Measurements from ENCODE around the gene ZNF521.

Gene ZNF521

DNA sequence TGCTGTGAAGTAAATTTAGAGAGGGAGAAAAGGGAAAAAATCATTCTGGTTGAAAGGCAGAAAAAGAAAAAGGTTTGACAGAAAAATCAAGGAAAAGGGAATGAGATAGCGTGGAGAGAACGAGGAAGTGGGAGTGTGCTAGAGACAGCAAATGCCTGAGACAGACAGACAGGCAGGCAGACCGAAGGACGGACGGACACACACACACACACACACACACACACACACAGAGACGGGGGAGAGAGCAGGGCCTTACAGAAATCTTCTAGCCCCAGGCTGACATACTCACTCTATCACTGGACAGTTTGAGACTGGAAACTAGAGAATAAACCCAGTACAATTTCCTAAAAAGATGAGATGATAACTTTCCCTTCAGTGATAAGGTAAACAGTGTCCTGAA, 238.4 kb downstream of the ZNF521 start:
- DNase-seq, result no peak

DNA sequence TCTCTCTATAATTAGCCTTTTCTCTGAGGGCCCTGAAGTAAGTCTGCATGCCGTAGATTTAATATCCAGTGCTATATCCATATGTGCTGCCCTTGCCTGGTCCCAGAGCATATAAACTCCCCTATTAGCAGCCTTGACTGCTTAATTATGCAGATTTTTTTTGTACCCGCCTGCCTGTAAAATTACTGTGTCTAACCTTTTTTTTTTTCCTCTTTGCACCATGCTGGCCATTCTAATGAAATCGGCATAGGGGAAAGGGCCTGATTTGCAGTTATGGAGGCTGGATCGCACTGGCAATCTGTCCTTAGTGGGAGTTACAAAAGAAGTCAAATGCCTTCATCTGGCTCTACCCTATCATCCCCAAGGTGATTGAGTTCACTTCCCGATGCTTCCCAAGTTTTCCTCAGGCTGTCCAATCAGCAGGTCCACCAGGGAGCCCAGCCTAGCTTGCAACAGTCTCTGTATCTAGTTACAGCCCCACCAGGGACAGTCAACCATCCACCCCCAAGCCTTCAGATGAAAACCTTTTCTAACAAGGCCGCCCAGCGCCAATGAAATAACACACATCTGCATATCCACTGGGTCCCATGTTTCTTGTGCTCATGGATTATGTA, 239.0 kb downstream of the ZNF521 start:
- DNase-seq, result no peak

DNA sequence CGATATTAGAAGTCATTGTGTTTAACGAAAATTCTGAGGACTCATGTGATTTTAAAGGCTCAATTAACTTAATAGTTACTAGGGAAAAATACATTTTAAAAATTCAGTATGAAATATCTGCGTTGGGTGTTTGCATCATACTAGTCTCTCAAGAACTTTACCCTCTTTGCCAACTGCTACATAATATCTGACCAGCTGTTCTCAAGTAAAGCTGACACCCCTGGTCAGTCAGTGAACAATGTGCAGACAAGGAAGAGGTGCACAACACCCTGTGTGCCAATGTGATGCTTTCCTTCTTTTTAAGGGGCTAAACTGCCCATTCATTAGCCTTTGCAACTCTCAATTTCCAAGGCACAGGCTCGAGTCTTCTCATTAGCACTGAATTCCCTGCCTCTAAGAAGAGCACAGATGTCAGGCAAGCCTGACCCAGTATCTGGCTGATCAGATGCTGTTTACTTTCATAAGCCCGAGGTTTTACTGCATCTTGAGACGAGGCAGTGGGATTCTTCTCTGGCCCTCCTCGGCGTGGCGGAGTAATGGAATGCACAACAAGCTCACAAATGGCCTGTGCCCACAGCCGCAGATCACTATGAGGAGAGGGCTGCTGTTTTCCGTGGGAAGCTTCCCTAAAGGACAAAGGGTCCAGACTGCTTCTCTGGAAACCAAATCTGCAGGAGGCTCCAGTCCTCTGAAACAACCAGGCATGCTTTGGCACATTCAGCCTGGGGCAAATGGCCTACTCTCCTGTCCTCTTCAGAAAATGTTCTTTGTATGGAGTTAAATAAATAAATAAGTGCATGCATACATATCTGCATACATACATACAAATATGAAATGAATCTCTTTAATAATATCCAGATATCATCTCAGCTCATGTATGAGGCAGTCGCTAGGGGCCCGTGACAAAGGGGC, 240.3 kb downstream of the ZNF521 start:
- no peak for DNase-seq

GRCh38 chr18:25109484-25109883, 242.5 kb downstream of the ZNF521 start:
- no peak for DNase-seq

- DNase-seq, result peak; percentile 22
Observed at GRCh38 chr18:25103468-25104155, 248.4 kb downstream of the ZNF521 start.

- DNase-seq, result no peak
Observed at GRCh38 chr18:25102662-25103061, 249.3 kb downstream of the ZNF521 start.

- DNase-seq, result no peak
Observed at GRCh38 chr18:25100418-25100817, 251.5 kb downstream of the ZNF521 start.

DNA sequence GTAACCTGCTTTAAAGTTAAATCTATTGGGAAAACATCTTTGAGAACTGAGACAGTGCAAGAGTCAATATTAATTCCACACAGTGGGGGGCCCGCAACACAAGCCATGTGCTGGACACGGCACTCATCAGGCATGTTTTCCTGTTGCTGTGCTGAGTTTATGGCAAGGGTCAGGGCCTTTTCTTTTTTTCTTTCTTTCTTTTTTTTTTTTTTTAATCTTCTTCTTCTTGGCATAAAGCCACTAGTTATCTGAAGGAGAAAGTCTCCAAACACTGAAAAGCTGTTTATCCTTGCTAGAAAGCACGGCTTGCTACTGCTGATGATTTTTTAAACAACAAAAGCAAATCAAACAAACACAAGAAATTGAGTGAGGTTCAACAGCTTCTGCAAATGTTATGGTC, 252.1 kb downstream of the ZNF521 start:
- peak; percentile 35 for DNase-seq

DNA sequence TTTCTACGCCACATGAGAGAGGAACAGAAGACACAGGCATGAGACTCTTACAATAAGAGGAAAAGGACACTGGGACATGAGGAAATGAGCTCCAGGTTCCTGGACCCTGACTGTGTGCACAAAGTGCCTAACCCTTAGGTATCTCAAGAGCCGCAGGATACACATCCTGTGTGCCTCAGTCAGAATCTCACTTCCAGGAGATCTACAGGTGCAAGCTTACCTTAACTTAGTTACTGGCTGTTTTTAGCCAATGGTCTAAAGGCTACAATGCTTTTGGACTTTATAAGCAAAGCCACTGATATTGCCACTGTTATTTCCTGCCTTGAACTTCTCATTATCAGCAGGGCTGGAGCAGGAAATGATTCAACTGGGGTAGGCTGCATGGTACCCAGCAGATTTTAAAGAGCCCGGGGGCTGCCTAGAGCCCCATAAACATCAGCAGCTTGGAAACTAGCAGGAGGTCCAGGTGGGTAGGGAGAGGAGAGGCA, 254.4 kb downstream of the ZNF521 start:
- no peak for DNase-seq

- no peak for DNase-seq
Observed at GRCh38 chr18:25097057-25097456, 254.9 kb downstream of the ZNF521 start.

DNA sequence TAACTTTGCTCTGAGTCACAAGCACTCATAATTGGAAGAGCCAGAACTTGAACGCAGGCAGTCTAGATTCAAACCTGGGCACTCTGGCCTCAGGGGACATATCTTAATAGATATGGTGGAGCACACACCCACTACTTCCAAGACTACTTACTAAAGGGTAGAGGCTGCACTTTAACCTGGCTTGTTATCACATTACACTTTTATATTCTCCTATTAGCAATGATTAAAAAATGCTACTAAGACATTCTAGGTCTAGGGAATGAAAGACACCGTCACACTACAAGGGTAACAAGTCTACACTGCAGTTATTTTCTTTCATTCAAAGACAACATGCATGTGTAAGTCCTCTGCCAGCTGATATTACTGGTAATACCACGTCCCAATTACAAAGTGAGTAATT, 258.8 kb downstream of the ZNF521 start:
- DNase-seq, result no peak

DNA sequence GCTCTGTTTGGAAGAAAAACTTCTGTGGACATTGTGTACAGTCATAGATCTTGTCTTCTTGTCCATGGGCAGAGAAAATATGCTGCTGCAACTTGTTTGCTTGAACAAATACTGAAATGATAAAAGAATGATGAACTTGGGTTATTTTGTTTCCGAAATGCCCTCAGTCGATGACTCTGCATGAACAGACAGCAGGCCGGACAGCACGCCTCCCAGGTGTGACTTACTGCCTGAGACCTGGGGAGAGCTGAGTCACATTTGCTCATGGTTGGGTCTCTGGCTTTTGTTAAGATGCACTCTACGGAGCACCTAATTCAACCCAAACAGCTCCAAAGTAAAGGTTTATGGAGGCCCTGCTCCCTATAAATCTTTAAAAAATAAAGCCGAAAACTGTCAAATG, 262.5 kb downstream of the ZNF521 start:
- DNase-seq, result no peak

DNA sequence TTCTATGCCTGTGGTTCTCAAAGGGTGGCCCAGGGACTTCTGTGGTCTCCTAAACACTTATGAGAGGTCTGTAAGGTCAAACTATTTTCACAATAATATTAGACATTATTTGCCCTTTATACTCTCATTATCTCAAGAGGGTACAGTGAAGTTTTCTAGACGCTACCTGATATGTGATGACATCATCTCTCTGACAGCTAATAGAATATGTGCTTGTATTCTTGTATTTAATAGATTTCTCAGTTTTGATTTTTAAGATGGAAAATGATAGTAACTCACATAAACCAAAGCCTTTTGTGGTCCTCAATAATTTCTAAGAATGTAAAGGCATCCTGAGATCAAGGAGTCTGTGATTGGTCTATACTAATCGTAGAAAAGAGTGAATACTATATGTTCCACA, 265.1 kb downstream of the ZNF521 start:
- no peak for DNase-seq

DNA sequence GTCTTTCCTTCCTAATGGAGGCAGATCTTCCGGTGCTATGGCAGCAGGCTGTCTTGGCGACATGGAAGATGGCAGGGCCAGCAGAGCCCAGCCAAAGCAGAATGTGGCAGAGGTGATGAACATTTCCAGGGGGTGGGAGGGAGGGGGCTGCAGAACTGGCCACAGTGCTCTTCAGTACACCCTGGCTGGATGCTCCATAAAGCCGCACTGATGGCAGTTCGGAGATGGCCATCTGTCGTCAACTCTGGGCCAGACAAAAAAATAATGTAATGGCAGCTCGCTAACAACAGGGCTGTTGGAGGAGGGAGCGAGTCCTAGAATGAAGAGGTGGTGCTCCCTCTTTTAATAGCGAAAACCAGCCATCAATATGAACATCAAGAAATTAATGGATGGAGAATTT, 271.0 kb downstream of the ZNF521 start:
- DNase-seq, result no peak

DNA sequence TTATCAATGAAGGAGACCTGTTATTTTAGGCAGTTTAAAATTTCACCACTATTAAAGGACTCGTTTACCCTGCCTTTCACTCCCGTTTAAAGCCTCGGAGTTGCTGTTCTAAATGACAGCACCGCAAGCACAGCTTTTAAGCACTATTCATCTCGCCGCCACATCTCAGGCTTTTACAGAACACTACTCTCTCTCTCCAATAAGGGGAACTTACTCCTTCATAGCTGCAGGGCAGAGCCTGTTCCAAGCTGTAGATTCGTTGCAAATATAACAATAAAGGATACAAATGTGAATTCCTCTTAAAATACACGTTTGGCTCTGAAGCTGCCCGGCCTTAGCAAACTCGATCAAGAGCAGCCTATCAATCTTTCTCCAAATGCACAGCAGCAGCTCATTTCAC, 271.8 kb downstream of the ZNF521 start:
- no peak for DNase-seq

GRCh38 chr18:25077944-25078723, 273.8 kb downstream of the ZNF521 start:
- no peak for DNase-seq

GRCh38 chr18:25077038-25077943, 274.7 kb downstream of the ZNF521 start:
- DNase-seq, result peak; percentile 74

DNA sequence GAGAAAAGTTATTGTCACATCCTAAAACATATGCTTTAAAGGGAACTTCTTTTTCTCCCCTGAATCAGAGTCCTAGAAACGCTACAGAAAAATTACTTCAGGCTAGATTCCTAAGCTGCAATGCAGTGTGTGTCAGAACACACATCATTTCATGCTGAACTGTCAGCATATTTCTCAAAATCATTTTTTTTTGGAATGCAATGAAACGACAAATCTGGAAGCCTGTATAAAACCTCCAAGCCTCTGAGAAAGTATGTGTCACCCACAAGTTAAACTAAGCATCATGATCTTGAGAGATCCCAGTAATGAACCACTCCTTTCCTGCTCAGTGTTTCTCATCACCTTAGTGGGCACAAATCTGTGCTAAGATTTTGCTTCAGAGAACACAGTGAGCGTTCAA, 276.2 kb downstream of the ZNF521 start:
- no peak for DNase-seq

DNA sequence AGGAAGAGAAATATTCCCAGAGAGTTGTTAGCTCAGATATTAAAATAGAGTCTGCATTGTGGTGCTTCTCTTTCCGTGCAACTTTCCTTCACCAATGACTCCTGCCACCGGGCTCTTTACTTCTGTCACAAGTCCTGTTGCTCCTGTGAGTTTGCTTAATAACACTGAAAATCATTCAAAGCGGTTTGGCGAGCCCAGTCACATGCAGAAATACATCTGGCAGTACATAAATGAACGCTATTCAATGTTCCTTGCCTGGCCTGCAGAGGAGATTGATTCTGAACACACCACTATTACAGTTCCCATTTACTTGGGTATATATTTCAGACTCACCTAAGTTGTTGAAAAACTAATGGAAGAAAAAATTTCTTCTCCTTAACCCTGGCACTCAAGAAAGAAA, 276.6 kb downstream of the ZNF521 start:
- DNase-seq, result no peak

- DNase-seq, result no peak
Observed at GRCh38 chr18:25074925-25075324, 277.0 kb downstream of the ZNF521 start.

GRCh38 chr18:25072205-25072604, 279.8 kb downstream of the ZNF521 start:
- DNase-seq, result no peak
